GM18909 (cell line): ENCODE measurements around the gene CIZ1.

Experiments used
- ATAC-seq: cut with Tn5 transposase; IDR thresholded peaks from one replicate; pipeline ENCODE4 v1.9.1; 2021; ENCODE audit warnings: mild to moderate bottlenecking; ENCODE audit not compliant: unreplicated experiment, poor library complexity

The CIZ1 gene

GRCh38 chr9:128116104-128117083 is 75.0 kb downstream of the CIZ1 start:
- no peak for ATAC-seq
